NK-92 (cell line): Measurements from ENCODE around the gene CFAP69.

Experiments used
- DNase-seq: peaks from one replicate; lab custom pipeline; 2025; ENCODE audit not compliant: unreplicated experiment; lab: John Stamatoyannopoulos, UW

The CFAP69 gene

GRCh38 chr7:90270431-90271178 lies 25.6 kb downstream of the CFAP69 start:
- DNase-seq = no peak

GRCh38 chr7:90271753-90272152 lies 26.8 kb downstream of the CFAP69 start:
- no peak for DNase-seq

- no peak for DNase-seq
Observed at GRCh38 chr7:90272242-90272641, 27.3 kb downstream of the CFAP69 start.

GRCh38 chr7:90274161-90274560 lies 29.2 kb downstream of the CFAP69 start:
- no peak for DNase-seq

GRCh38 chr7:90276033-90276728 lies 31.2 kb downstream of the CFAP69 start:
- no peak for DNase-seq

GRCh38 chr7:90288154-90288553 lies 43.2 kb downstream of the CFAP69 start:
- DNase-seq = no peak

- DNase-seq = no peak
Observed at GRCh38 chr7:90290244-90291113, 45.5 kb downstream of the CFAP69 start.

GRCh38 chr7:90298145-90299038 lies 53.4 kb downstream of the CFAP69 start:
- DNase-seq = no peak

- no peak for DNase-seq
Observed at GRCh38 chr7:90303241-90303640, 58.3 kb downstream of the CFAP69 start.

GRCh38 chr7:90309872-90310271 lies 64.9 kb downstream of the CFAP69 start:
- no peak for DNase-seq

- DNase-seq = no peak
Observed at GRCh38 chr7:90311175-90311574, 66.2 kb downstream of the CFAP69 start.

- DNase-seq = no peak
Observed at GRCh38 chr7:90312745-90313144, 67.8 kb downstream of the CFAP69 start.

GRCh38 chr7:90313907-90314306 lies 68.9 kb downstream of the CFAP69 start:
- no peak for DNase-seq

GRCh38 chr7:90320014-90320413 lies 75.0 kb downstream of the CFAP69 start:
- DNase-seq = no peak

GRCh38 chr7:90320418-90320800 lies 75.4 kb downstream of the CFAP69 start:
- DNase-seq = no peak

- DNase-seq = no peak
Observed at GRCh38 chr7:90320801-90321494, 76.0 kb downstream of the CFAP69 start, which contains the start of gene FAM237B. Gene FAM237B, minus strand, starts transcription at chr7:90321304. Its CDS starts 1,556 bp downstream, at chr7:90319748.

- no peak for DNase-seq
Observed at GRCh38 chr7:90322837-90323236, 77.9 kb downstream of the CFAP69 start.

GRCh38 chr7:90326500-90326899 lies 81.5 kb downstream of the CFAP69 start:
- no peak for DNase-seq

GRCh38 chr7:90334193-90334843 lies 89.3 kb downstream of the CFAP69 start:
- no peak for DNase-seq
